ENCODE measurements around the gene COL11A2.

Gene COL11A2

DNA sequence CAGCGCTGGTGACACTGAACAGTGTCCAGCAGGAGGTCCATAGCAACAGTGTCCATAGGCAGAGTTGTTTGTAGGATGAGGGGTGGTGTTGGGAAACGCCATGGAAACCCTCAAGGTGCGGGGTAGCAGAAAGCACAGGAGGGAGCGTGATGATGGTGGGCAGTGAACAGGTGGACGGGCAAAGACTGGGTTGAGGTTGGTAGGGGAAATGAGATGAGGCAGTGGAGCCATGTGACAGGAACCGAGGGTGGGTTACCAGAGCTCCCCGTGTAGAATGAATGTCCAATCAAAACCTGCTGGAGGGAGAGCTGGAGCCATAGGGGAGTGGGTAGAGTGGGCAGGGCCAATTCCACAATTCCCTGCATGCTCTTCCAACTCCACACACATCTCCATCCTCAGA is 78.5 kb downstream of the COL11A2 start:
- DNase-seq (ENCODE audit: insufficient read length, low spot score): no peak
- TF ChIP-seq POLR2AphosphoS5 (IDR thresholded peaks at IDR 0.05; ENCODE audit: low read depth, low read length) (no peak; the same call in 1 of the 2 replicates), POLR2A (IDR thresholded peaks at IDR 0.05; ENCODE audit: low read depth, low read length) (peak; percentile 54; the same call in 1 of the 2 replicates), TAF1 (IDR thresholded peaks at IDR 0.05; ENCODE audit: low read depth, low read length) (peak; percentile 42; the same call in 1 of the 2 replicates), PAX5 (IDR thresholded peaks at IDR 0.05; ENCODE audit: insufficient read depth, low read length, severe bottlenecking) (no peak), POU2F2 (IDR thresholded peaks at IDR 0.05; ENCODE audit: low read depth, low read length) (no peak), SPI1 (IDR thresholded peaks at IDR 0.05; ENCODE audit: low read depth, low read length) (no peak)
- peak; percentile 91 for FAIRE-seq
